Astrocyte of the spinal cord (primary cell): ENCODE data around the gene RAB25.
"Not testable (repeated sequence)": the region's sequence is repeated elsewhere in the genome, so short reads cannot be mapped to it uniquely, and the experiment has no call there.

Experiments
- DNase-seq: peaks from one replicate; pipeline ENCODE4 v3.0.0; 2011; ENCODE audit warnings: low read depth, low spot score
- H3K4me3 ChIP-seq: 2 replicates; pipeline ENCODE4 v1.5.1; 2011; ENCODE audit warnings: low read depth, mild to moderate bottlenecking, low read length, moderate library complexity
- CTCF ChIP-seq: IDR thresholded peaks from 2 replicates; pipeline ENCODE4 v1.5.1; 2012; ENCODE audit warnings: low read depth, mild to moderate bottlenecking, low read length, inconsistent platforms
- in situ Hi-C: cut with HindIII; loops from 2 replicates; pipeline ENCODE4 v1.10.0; 2017; ENCODE audit warnings: low sequenced_read_pairs

Gene RAB25

GRCh38 chr1:156065212-156065611 is 4.3 kb downstream of the RAB25 start:
- no peak for DNase-seq
- H3K4me3 ChIP-seq, result no peak overlapping the region
- TF ChIP-seq CTCF, result no peak
- in situ Hi-C loops, result no loop called here

DNA sequence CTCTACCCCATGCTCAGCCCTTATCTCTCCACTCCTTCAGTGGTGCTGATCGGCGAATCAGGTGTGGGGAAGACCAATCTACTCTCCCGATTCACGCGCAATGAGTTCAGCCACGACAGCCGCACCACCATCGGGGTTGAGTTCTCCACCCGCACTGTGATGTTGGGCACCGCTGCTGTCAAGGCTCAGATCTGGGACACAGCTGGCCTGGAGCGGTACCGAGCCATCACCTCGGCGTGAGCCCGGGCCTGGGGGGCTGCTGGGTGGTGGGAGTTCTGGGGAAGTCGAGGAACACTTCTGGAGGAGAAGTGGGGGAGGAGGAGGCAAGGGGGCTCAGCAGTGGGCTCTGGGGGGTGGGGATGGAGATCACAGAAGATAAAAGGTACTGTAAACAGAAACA is 4.9 kb downstream of the RAB25 start:
- in situ Hi-C loops, result no loop called here
- TF ChIP-seq CTCF, result no peak
- no peak overlapping the region for H3K4me3 ChIP-seq
- no peak for DNase-seq

DNA sequence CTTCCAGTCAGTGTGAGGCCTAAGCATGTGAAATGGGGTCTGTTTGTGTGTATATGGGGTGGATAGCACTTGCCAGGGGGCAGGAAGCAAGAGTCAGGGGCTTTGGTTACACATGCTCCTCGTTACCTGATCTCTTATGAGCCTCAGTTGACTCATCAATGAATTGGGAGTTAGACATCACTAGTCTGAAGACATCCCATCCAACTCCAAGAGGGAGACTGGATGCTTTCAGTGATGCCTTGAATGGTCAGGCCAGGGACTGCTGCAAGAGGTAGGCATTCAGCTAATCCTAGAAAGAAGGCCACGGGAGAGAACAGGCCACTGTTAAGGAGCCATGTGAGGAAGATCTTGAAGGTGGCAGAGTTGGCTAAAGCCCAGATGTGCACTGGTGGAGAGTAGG is 6.3 kb downstream of the RAB25 start:
- no peak for TF ChIP-seq CTCF
- H3K4me3 ChIP-seq, result no peak overlapping the region
- no peak for DNase-seq
- in situ Hi-C loops, result no loop called here

GRCh38 chr1:156069490-156070455 is 8.8 kb downstream of the RAB25 start:
- no peak for DNase-seq
- TF ChIP-seq CTCF, result no peak
- no peak overlapping the region for H3K4me3 ChIP-seq
- in situ Hi-C loops, result no loop called here

GRCh38 chr1:156070548-156070947 is 9.6 kb downstream of the RAB25 start:
- in situ Hi-C loops, result no loop called here
- H3K4me3 ChIP-seq, result no peak overlapping the region
- no peak for DNase-seq
- TF ChIP-seq CTCF, result no peak

GRCh38 chr1:156071332-156071816 is 10.4 kb downstream of the RAB25 start:
- in situ Hi-C loops, H3K4me3 ChIP-seq, DNase-seq: not testable (repeated sequence)

DNA sequence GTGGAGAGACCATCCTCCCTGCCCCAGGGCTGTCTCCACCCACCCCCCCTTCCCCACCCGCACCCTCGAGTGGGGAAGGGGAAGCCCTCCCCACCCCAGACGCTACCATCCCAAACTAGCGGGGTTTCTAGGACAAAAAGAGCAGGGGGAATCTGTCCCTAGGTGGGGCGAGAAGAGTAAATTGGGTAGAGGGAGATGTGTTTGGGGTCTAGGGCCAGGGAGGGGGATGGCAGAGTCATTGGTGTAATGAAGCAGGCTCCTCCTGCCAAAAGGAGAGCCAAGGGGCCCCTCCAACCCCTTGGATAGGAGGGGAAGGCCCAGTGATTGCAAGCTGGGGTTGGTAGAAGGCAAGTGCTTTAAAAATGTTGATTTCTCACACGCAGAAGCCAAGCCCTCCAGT is 11.3 kb downstream of the RAB25 start:
- in situ Hi-C loops, result no loop called here
- no peak for TF ChIP-seq CTCF
- no peak overlapping the region for H3K4me3 ChIP-seq
- DNase-seq, result no peak
